Measurements from ENCODE around the gene KIAA0040.

The KIAA0040 gene

DNA sequence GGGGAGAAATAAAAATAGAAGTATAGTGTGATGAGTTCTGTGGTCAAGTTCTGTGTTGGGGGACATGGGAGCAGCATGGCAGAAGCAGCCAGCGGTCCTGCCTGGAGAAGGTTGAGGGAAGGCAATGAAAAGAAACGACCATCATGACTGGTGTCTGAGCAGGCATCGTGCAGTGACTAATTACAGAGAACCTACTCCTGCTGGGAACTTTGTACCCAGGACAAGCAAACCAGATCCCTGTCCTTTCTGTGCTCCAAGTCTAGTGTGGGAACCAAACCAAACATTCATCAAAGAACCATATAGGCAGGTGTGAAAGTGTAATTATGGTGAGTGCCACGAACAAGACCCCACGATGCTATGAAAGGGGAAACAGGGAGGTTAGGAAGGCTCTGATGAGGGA is 25.8 kb downstream of the KIAA0040 start:
- no peak for DNase-seq (ENCODE audit: low read depth)
- H3K4me3 ChIP-seq (ENCODE audit: low read length): no peak overlapping the region
- no peak for TF ChIP-seq CTCF (IDR thresholded peaks at IDR 0.05; ENCODE audit: insufficient read depth, low read depth, low read length, missing control alignments)

GRCh38 chr1:175164751-175165150 is 27.8 kb downstream of the KIAA0040 start:
- H3K4me3 ChIP-seq (ENCODE audit: low read length): no peak overlapping the region
- no peak for DNase-seq (ENCODE audit: low read depth)
- no peak for TF ChIP-seq CTCF (IDR thresholded peaks at IDR 0.05; ENCODE audit: insufficient read depth, low read depth, low read length, missing control alignments)

DNA sequence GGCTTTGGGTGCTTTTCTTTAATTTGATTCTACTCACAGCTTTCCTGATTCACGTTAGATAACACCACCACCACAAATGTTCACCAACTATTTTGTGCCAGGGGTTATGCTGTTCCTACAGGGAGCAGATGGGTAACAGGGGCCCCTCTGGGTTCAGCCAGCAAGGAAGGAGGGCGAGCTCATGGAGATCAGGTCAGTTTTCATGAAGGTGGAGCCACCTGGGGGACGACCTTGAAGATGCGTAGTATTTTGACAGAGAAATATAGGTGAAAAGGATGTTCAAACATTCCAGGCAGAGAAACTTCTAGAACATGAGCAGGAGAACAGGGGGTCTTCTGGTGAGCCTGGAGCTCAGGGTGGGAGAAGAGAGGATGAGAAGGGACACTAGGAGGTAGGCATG is 28.9 kb downstream of the KIAA0040 start:
- no peak for TF ChIP-seq CTCF (IDR thresholded peaks at IDR 0.05; ENCODE audit: insufficient read depth, low read depth, low read length, missing control alignments)
- H3K4me3 ChIP-seq (ENCODE audit: low read length): no peak overlapping the region
- no peak for DNase-seq (ENCODE audit: low read depth)

DNA sequence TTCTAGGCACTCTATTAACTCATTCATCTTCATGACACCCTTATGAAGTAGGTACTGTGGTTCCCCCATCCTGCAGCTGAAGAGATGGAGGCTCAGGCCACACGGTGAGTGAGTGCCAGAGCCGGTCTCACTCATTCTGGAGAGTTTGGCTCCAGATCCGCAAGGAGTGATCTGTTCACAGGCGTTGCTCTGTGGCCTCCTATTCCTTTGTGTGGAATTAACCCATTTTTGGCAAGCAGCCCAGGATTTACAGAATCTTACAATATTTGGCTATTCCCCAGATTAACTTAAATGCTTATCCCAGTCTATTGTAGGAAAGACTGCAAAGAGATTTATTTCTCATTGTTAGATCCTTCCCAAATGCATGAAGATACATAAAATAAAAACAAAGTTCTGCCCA is 29.6 kb downstream of the KIAA0040 start:
- DNase-seq (ENCODE audit: low read depth): no peak
- H3K4me3 ChIP-seq (ENCODE audit: low read length): no peak overlapping the region
- no peak for TF ChIP-seq CTCF (IDR thresholded peaks at IDR 0.05; ENCODE audit: insufficient read depth, low read depth, low read length, missing control alignments)

GRCh38 chr1:175158170-175158591 is 34.4 kb downstream of the KIAA0040 start:
- DNase-seq (ENCODE audit: low read depth): peak; percentile 73

GRCh38 chr1:175157200-175157599 is 35.4 kb downstream of the KIAA0040 start:
- TF ChIP-seq CTCF (IDR thresholded peaks at IDR 0.05; ENCODE audit: insufficient read depth, low read depth, low read length, missing control alignments): no peak
- H3K4me3 ChIP-seq (ENCODE audit: low read length): no peak overlapping the region
- no peak for DNase-seq (ENCODE audit: low read depth)

More at GRCh38 chr1:175158170-175158591, 34.4 kb downstream of the KIAA0040 start:
- TF ChIP-seq CTCF (IDR thresholded peaks at IDR 0.05; ENCODE audit: insufficient read depth, low read depth, low read length, missing control alignments): no peak
- H3K4me3 ChIP-seq (ENCODE audit: low read length): no peak overlapping the region

GRCh38 chr1:175155936-175156335 is 36.6 kb downstream of the KIAA0040 start:
- TF ChIP-seq CTCF (IDR thresholded peaks at IDR 0.05; ENCODE audit: insufficient read depth, low read depth, low read length, missing control alignments): no peak
- no peak overlapping the region for H3K4me3 ChIP-seq (ENCODE audit: low read length)
- DNase-seq (ENCODE audit: low read depth): no peak
